Measurements from ENCODE around the gene DENND1A. TPM values are rescaled to one million over a fixed set of nuclear protein-coding genes. Genes with fewer than 3 reads are reported as not detected.

The DENND1A gene
- total RNA-seq, 2 donors from 2014 or later = 19.3 to 22.8 TPM

DNA sequence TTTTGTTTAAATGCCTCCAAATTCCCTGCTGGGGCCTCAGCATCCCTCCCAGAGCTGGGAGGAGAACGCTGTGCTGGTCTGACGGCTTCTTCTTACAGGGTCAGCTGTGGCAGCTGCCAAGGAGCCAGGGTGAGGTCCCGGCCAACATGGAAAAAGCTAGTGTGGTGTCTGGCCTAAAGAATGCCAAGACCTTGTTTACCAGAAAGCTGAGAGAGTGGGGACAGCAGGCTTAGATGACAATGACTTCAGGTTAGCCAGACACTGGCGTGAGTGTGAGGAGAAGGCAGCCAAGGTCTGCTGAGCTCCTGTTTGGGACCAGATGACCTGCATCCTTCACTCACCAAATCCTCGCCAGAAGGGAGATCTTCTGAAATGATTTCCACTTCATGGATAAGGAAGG lies 461.4 kb downstream of the DENND1A start:
- no peaks in the 10 kb centered on the region for H3K9me3 Mint-ChIP-seq
- no peaks in the 10 kb centered on the region for H3K36me3 Mint-ChIP-seq (ENCODE audit: low read depth)
- no peak overlapping the region for H3K27ac Mint-ChIP-seq
- no peak for ATAC-seq (replicated peaks)
- no peaks in the 10 kb centered on the region for H3K27me3 Mint-ChIP-seq
- no peaks in the 10 kb centered on the region for H3K4me1 Mint-ChIP-seq
- H3K4me3 Mint-ChIP-seq = no peak overlapping the region

- H3K27ac Mint-ChIP-seq = no peak overlapping the region
- H3K4me3 Mint-ChIP-seq = no peak overlapping the region
- no peaks in the 10 kb centered on the region for H3K36me3 Mint-ChIP-seq (ENCODE audit: low read depth)
- H3K9me3 Mint-ChIP-seq = no peaks in the 10 kb centered on the region
- H3K27me3 Mint-ChIP-seq = no peaks in the 10 kb centered on the region
- H3K4me1 Mint-ChIP-seq = no peaks in the 10 kb centered on the region
- no peak for ATAC-seq (replicated peaks)
These were observed 464.6 kb downstream of the DENND1A start for GRCh38 chr9:123465304-123465703.

DNA sequence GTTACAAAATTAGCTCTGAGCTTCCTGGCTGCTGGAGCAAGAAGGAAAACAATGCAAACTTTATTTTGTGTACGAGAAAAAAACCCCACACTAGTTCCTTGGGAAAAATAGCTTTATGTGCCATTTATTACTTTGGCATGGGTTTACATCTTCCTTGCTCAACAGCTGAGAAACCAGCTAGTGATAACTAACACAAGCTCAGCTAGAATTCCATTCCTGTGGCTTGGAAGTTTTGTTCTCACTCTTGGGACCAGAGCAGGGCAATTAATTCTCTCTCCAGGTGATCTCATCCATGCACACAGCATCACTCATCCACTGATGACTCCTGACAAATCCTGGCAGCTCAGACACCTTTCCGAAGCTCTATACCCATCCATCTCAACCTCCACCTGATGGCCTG lies 469.8 kb downstream of the DENND1A start:
- H3K27ac Mint-ChIP-seq = no peak overlapping the region
- no peak overlapping the region for H3K4me3 Mint-ChIP-seq
- no peaks in the 10 kb centered on the region for H3K4me1 Mint-ChIP-seq
- H3K9me3 Mint-ChIP-seq = no peaks in the 10 kb centered on the region
- no peak for ATAC-seq (replicated peaks)
- H3K27me3 Mint-ChIP-seq = no peaks in the 10 kb centered on the region
- H3K36me3 Mint-ChIP-seq (ENCODE audit: low read depth) = peaks cover 6% of the 10 kb centered on the region

DNA sequence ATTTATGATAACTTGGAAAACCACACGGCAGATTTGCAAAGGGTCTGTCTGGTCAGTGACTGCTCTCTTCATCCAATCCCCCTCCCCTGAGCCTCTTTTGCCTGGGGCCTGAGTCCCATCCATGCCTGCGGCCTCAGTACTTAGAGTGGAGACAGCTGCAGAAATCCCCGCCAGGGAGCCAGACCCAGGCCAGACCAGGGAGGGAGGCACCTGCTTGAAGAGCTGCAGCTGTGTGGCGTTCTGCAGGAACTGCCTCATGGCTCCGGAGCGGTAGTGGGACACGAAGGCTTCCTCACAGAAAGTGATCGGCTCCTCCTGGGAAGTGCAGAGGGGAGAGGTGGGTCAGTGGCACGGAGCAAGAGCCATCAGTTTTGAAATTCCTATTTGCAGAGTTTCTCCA lies 472.3 kb downstream of the DENND1A start:
- no peak for ATAC-seq (replicated peaks)
- no peaks in the 10 kb centered on the region for H3K4me1 Mint-ChIP-seq
- H3K9me3 Mint-ChIP-seq = no peaks in the 10 kb centered on the region
- peaks cover 11% of the 10 kb centered on the region for H3K36me3 Mint-ChIP-seq (ENCODE audit: low read depth)
- no peak overlapping the region for H3K27ac Mint-ChIP-seq
- no peaks in the 10 kb centered on the region for H3K27me3 Mint-ChIP-seq
- no peak overlapping the region for H3K4me3 Mint-ChIP-seq

DNA sequence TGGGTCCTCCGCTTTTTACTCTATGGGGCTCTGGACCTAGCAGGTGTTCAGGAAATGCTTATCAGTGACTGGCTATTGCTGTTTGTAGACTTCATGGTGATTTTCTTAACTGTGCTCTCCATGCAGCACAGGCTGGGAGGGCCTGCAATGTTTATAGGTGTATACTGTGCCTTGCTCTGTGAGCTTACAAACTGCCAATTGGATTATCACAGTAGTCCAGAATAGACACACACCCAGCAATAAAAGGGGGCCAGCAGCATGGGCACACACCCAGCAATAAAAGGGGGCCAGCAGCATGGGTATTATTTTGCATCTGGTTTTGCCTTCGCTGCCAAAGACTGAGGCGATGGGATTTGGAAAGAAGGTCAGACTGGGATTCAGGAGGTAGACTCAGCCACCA lies 473.9 kb downstream of the DENND1A start:
- no peaks in the 10 kb centered on the region for H3K27me3 Mint-ChIP-seq
- H3K27ac Mint-ChIP-seq = no peak overlapping the region
- H3K4me1 Mint-ChIP-seq = no peaks in the 10 kb centered on the region
- H3K9me3 Mint-ChIP-seq = no peaks in the 10 kb centered on the region
- H3K4me3 Mint-ChIP-seq = no peak overlapping the region
- no peak for ATAC-seq (replicated peaks)
- peaks cover 26% of the 10 kb centered on the region for H3K36me3 Mint-ChIP-seq (ENCODE audit: low read depth)

- H3K4me3 Mint-ChIP-seq = no peak overlapping the region
- ATAC-seq (replicated peaks) = no peak
- no peak overlapping the region for H3K27ac Mint-ChIP-seq
- peaks cover 35% of the 10 kb centered on the region for H3K36me3 Mint-ChIP-seq (ENCODE audit: low read depth)
- no peaks in the 10 kb centered on the region for H3K4me1 Mint-ChIP-seq
- H3K9me3 Mint-ChIP-seq = no peaks in the 10 kb centered on the region
- no peaks in the 10 kb centered on the region for H3K27me3 Mint-ChIP-seq
These were observed 474.7 kb downstream of the DENND1A start for GRCh38 chr9:123455187-123455586.

- Mint-ChIP-seq H3K4me3 (no peak overlapping the region), H3K4me1 (no peaks in the 10 kb centered on the region), H3K9me3 (no peaks in the 10 kb centered on the region), H3K27ac (no peak overlapping the region), H3K36me3 (ENCODE audit: low read depth) (peaks cover 36% of the 10 kb centered on the region), H3K27me3 (no peaks in the 10 kb centered on the region)
- ATAC-seq (replicated peaks) = no peak
These were observed 475.6 kb downstream of the DENND1A start for GRCh38 chr9:123454361-123454760.

DNA sequence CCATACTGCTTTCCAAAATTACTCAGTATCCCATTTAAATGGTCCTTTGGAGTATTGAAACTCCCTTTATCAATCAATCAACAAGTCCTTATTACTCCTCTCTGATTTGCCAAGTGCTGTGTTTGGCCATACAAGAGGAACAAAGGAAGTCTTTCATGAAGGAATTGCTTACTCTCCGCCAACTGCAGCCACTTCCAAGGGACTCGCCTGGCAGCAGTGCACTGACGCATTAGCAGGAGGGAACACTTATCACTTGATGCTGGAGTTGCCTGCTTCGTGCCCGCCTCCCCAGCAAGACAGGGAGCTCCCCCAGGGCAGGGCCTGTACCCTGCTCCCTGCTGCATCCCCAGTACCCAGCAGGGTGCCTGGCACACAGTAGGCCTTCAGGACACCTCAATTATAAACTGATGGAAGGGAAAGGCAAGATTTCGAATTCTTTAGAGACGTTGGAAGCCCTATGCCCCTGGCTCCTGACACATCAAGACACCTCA lies 476.1 kb downstream of the DENND1A start:
- Mint-ChIP-seq H3K27ac (no peak overlapping the region), H3K4me3 (no peak overlapping the region), H3K36me3 (ENCODE audit: low read depth) (peaks cover 36% of the 10 kb centered on the region), H3K27me3 (no peaks in the 10 kb centered on the region), H3K4me1 (no peaks in the 10 kb centered on the region), H3K9me3 (no peaks in the 10 kb centered on the region)
- ATAC-seq (replicated peaks) = no peak

GRCh38 chr9:123453076-123453667 lies 476.8 kb downstream of the DENND1A start:
- no peak overlapping the region for H3K4me3 Mint-ChIP-seq
- no peak overlapping the region for H3K27ac Mint-ChIP-seq
- no peaks in the 10 kb centered on the region for H3K27me3 Mint-ChIP-seq
- no peaks in the 10 kb centered on the region for H3K9me3 Mint-ChIP-seq
- peaks cover 37% of the 10 kb centered on the region for H3K36me3 Mint-ChIP-seq (ENCODE audit: low read depth)
- H3K4me1 Mint-ChIP-seq = no peaks in the 10 kb centered on the region
- no peak for ATAC-seq (replicated peaks)

DNA sequence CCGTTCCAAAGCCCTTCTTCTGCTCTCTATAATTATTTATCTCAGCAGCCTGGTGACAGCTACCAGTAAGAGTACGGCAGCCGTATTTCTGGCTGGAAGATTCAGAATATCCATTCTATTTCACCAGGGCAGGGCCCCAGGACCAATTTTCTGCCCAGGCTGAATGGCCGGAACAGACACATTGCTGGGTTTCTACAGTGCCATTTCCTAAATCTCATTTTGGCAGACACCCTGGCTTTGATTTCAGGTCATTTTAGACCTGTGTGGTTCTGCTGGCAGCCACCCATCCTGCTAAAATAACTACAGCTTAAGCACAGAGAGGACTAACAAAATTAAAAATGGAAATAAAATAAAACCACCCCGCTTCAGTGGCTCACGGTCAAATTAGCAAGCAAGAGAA lies 478.9 kb downstream of the DENND1A start:
- no peaks in the 10 kb centered on the region for H3K4me1 Mint-ChIP-seq
- H3K9me3 Mint-ChIP-seq = no peaks in the 10 kb centered on the region
- peaks cover 55% of the 10 kb centered on the region for H3K36me3 Mint-ChIP-seq (ENCODE audit: low read depth)
- H3K27me3 Mint-ChIP-seq = no peaks in the 10 kb centered on the region
- no peak overlapping the region for H3K4me3 Mint-ChIP-seq
- H3K27ac Mint-ChIP-seq = no peak overlapping the region
- ATAC-seq (replicated peaks) = no peak

DNA sequence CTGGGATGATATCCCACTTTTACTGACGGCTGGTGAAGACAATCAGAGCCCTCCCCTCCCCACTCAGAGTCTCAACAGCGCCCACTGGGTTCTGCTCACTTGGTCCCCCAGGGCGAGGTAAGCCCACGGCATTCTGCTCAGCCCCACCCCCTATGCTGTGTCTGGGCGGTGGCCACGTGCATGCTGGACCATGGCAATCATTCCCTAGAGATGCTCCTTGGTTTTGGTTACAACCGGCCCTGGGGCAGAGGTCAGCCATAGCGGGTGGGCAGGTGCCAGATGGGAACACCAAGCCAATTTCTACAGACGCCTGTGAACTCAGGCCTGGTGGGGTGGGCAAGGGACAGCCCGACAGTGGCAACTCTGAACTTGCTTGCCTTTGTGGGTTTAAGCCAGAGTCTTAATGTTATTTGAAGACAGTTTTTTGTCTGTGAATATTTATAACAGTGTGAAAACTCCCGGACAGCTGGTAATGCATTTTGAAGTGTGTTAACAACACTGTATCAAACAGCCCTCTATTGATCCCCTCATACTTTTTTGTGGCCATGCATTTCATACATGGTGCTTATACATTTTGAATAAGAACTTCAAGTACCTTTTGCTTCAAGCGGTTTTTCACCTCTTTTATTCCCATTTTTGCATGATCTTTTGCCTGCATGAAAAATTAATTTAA lies 479.7 kb downstream of the DENND1A start:
- no peak for ATAC-seq (replicated peaks)
- Mint-ChIP-seq H3K9me3 (no peaks in the 10 kb centered on the region), H3K4me3 (no peak overlapping the region), H3K4me1 (no peaks in the 10 kb centered on the region), H3K27ac (no peak overlapping the region), H3K36me3 (ENCODE audit: low read depth) (peaks cover 51% of the 10 kb centered on the region), H3K27me3 (no peaks in the 10 kb centered on the region)

GRCh38 chr9:123447934-123448646 lies 481.8 kb downstream of the DENND1A start:
- Mint-ChIP-seq H3K4me1 (no peaks in the 10 kb centered on the region), H3K27me3 (no peaks in the 10 kb centered on the region), H3K4me3 (no peak overlapping the region), H3K36me3 (ENCODE audit: low read depth) (peaks cover 50% of the 10 kb centered on the region), H3K9me3 (no peaks in the 10 kb centered on the region), H3K27ac (no peak overlapping the region)
- ATAC-seq (replicated peaks) = no peak

- Mint-ChIP-seq H3K27me3 (no peaks in the 10 kb centered on the region), H3K36me3 (ENCODE audit: low read depth) (peaks cover 37% of the 10 kb centered on the region), H3K4me1 (no peaks in the 10 kb centered on the region), H3K9me3 (no peaks in the 10 kb centered on the region), H3K4me3 (no peak overlapping the region), H3K27ac (no peak overlapping the region)
- ATAC-seq (replicated peaks) = no peak
These were observed 483.8 kb downstream of the DENND1A start for GRCh38 chr9:123445981-123446610.

DNA sequence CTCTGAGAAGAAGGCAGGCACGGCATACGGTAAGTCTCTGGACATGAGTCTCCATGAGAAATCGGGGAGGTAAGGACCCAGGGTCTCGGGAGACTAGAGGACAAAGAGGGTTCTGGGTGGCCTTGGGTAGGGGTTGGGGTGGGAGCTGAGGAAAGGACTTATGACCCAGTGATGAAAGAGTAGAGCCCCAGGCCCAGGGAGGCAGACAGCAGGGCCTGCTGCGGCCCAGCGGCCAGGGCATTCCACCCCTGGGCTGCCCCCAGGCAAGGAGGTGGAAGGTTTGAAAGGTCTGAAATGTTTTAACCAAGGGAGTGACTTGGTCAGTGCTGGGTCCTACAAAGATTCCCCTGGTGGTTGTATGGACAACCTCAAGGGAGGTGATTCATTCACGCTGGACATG lies 484.8 kb downstream of the DENND1A start:
- Mint-ChIP-seq H3K27ac (no peak overlapping the region), H3K4me1 (no peaks in the 10 kb centered on the region), H3K36me3 (ENCODE audit: low read depth) (peaks cover 37% of the 10 kb centered on the region), H3K9me3 (no peaks in the 10 kb centered on the region), H3K27me3 (no peaks in the 10 kb centered on the region), H3K4me3 (no peak overlapping the region)
- ATAC-seq (replicated peaks) = no peak

GRCh38 chr9:123441769-123442168 lies 488.2 kb downstream of the DENND1A start:
- H3K27me3 Mint-ChIP-seq = no peaks in the 10 kb centered on the region

More at GRCh38 chr9:123441769-123442168, 488.2 kb downstream of the DENND1A start:
- Mint-ChIP-seq H3K9me3 (no peaks in the 10 kb centered on the region), H3K27ac (no peak overlapping the region), H3K4me3 (no peak overlapping the region), H3K36me3 (ENCODE audit: low read depth) (peaks cover 49% of the 10 kb centered on the region), H3K4me1 (no peaks in the 10 kb centered on the region)
- no peak for ATAC-seq (replicated peaks)

Measured in activated T-helper 17 cell treated with anti-CD3 and anti-CD28 coated beads, Interleukin-2, amount 50 U/mL, for 72 hours (primary cell).